Measurements from ENCODE around the gene NABP1.
"Not testable (repeated sequence)": the region's sequence is repeated elsewhere in the genome, so short reads cannot be mapped to it uniquely, and the experiment has no call there.

The NABP1 gene

DNA sequence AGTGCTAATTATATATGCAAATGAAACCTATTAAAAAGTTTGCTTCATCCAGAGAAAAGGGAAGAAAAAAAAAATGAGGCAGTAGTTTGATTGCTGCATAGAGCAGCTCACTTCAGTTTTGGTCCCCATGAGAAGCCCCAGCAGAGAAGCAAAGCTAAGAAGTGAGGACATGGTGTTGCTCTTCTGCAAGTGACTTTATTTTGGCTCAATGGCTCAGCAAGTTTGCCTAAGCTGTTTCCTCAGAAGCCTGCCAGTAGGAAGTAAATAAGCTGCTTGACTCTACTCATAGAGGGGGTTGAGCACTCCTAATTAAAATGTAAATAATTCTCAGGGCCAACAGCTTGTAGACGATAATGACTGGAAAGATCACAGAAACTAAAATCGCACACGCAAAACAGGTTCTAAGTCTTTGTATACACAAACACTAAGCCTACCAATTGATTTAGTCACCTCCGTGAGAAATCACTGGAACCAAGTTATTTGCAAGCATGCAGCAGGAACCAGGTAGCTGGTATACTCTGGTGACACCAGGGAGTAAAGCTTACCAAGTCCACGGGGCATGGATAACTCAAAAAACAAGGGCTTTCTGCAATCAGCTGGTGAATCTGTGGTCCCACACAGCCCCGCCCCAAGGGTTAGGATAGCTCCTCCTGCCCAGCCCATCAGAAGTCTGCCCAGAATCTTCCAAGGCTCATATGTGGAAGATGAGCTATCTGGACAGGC, 39.7 kb upstream of the NABP1 start:
- H3K4me3 ChIP-seq (ENCODE audit: low read depth, low read length): no peak overlapping the region
- TF ChIP-seq POLR2A (IDR thresholded peaks at IDR 0.05; ENCODE audit: extremely low read depth, insufficient read length) (no peak), MYC (IDR thresholded peaks at IDR 0.05; ENCODE audit: low read depth, low read length) (no peak)
- TF ChIP-seq, protein P1, sequence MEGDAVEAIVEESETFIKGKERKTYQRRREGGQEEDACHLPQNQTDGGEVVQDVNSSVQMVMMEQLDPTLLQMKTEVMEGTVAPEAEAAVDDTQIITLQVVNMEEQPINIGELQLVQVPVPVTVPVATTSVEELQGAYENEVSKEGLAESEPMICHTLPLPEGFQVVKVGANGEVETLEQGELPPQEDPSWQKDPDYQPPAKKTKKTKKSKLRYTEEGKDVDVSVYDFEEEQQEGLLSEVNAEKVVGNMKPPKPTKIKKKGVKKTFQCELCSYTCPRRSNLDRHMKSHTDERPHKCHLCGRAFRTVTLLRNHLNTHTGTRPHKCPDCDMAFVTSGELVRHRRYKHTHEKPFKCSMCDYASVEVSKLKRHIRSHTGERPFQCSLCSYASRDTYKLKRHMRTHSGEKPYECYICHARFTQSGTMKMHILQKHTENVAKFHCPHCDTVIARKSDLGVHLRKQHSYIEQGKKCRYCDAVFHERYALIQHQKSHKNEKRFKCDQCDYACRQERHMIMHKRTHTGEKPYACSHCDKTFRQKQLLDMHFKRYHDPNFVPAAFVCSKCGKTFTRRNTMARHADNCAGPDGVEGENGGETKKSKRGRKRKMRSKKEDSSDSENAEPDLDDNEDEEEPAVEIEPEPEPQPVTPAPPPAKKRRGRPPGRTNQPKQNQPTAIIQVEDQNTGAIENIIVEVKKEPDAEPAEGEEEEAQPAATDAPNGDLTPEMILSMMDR (IDR thresholded peaks at IDR 0.05; ENCODE audit: low read depth, low read length): no peak
- TF ChIP-seq, protein P2, sequence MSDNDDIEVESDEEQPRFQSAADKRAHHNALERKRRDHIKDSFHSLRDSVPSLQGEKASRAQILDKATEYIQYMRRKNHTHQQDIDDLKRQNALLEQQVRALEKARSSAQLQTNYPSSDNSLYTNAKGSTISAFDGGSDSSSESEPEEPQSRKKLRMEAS (IDR thresholded peaks at IDR 0.05; ENCODE audit: low read depth, low read length): no peak
- DNase-seq (ENCODE audit: low read depth): peak; percentile 25

DNA sequence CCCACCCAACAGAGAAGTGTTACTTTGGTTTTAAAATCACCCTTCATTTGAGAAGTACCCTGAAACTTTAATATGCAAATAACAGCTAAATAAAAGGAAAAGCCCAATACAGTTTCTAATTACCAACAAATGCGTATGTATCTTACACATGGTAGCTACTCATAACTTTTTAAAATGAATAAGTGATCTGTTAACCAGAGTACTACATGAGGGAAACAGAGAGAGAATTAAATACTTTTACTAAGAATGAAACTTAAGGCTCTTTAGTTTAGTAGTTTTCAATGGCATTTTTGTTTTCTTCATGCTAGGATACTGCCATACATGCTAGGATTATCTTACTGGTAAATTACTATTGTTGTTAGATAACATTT, 39.1 kb upstream of the NABP1 start:
- TF ChIP-seq, protein P1 (IDR thresholded peaks at IDR 0.05; ENCODE audit: low read depth, low read length): no peak
- no peak for TF ChIP-seq POLR2A (IDR thresholded peaks at IDR 0.05; ENCODE audit: extremely low read depth, insufficient read length)
- no peak for TF ChIP-seq MYC (IDR thresholded peaks at IDR 0.05; ENCODE audit: low read depth, low read length)
- TF ChIP-seq, protein P2 (IDR thresholded peaks at IDR 0.05; ENCODE audit: low read depth, low read length): no peak
- no peak for DNase-seq (ENCODE audit: low read depth)
- H3K4me3 ChIP-seq (ENCODE audit: low read depth, low read length): no peak overlapping the region

- TF ChIP-seq POLR2A (IDR thresholded peaks at IDR 0.05; ENCODE audit: extremely low read depth, insufficient read length) (no peak), MYC (IDR thresholded peaks at IDR 0.05; ENCODE audit: low read depth, low read length) (no peak)
- TF ChIP-seq, protein P2 (IDR thresholded peaks at IDR 0.05; ENCODE audit: low read depth, low read length): no peak
- TF ChIP-seq, protein P1 (IDR thresholded peaks at IDR 0.05; ENCODE audit: low read depth, low read length): no peak
- H3K4me3 ChIP-seq (ENCODE audit: low read depth, low read length): no peak overlapping the region
Measured at GRCh38 chr2:191641609-191642008, 36.3 kb upstream of the NABP1 start.

DNA sequence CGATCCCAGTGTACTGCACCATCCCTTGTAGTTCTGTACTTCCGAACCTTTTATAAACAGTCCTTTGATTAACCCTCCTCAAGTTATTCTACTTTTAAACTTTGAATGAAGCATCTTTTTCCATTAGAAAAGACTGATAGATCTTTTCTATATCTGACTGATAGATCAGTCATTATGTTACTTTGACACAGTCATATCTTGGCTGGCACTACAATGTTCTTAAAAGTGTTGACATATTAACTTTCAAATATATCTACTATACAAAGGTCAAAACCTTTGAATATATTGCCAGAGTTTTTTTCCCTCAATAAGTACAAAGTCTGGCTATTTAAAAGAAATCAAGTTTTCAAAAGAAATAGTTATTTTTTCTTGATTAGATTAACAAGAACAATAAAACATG, 35.4 kb upstream of the NABP1 start:
- DNase-seq (ENCODE audit: low read depth): no peak
- no peak overlapping the region for H3K4me3 ChIP-seq (ENCODE audit: low read depth, low read length)
- TF ChIP-seq POLR2A (IDR thresholded peaks at IDR 0.05; ENCODE audit: extremely low read depth, insufficient read length) (no peak), MYC (IDR thresholded peaks at IDR 0.05; ENCODE audit: low read depth, low read length) (no peak)
- TF ChIP-seq, protein P2 (IDR thresholded peaks at IDR 0.05; ENCODE audit: low read depth, low read length): no peak
- TF ChIP-seq, protein P1 (IDR thresholded peaks at IDR 0.05; ENCODE audit: low read depth, low read length): no peak

More at GRCh38 chr2:191641609-191642008, 36.3 kb upstream of the NABP1 start:
- DNase-seq (ENCODE audit: low read depth): no peak

DNA sequence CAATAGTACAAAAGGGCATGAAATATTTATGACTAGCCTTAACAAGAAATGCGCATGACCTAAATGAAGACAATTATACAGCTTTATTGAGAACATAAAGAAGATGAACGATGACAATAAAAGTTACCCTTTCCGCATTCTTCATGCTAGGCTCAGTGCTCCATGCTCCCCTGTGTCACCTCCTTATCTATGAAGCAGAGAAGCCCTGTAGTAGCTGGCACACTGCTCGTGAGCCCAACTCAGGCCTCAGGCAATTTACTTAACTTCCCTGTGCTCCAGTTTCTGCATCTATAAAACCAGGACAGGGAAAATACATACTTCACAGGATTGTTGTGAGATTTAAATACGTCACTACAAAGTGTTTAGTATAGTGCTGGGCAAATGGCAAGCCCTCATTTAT, 34.5 kb upstream of the NABP1 start:
- H3K4me3 ChIP-seq (ENCODE audit: low read depth, low read length): no peak overlapping the region
- TF ChIP-seq, protein P2 (IDR thresholded peaks at IDR 0.05; ENCODE audit: low read depth, low read length): no peak
- TF ChIP-seq MYC (IDR thresholded peaks at IDR 0.05; ENCODE audit: low read depth, low read length) (no peak), POLR2A (IDR thresholded peaks at IDR 0.05; ENCODE audit: extremely low read depth, insufficient read length) (no peak)
- TF ChIP-seq, protein P1 (IDR thresholded peaks at IDR 0.05; ENCODE audit: low read depth, low read length): no peak
- DNase-seq (ENCODE audit: low read depth): no peak

DNA sequence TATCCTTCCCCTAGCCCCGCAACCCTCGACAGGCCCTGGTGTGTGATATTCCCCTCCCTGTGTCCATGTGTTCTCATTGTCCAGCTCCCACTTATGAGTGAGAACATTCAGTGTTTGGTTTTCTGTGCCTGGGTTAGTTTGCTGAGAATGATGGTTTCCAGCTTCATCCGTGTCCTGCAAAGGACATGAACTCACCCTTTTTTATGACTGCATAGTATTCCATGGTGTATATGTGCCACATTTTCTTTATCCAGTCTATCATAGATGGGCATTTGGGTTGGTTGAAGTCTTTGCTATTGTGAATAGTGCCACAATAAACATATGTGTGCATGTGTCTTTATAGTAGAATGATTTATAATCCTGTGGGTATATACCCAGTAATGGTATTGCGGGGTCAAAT, 33.3 kb upstream of the NABP1 start:
- not testable (repeated sequence) for H3K4me3 ChIP-seq (ENCODE audit: low read depth, low read length); DNase-seq (ENCODE audit: low read depth)

Measured in NB4 (cell line).